GM12878 (cell line): ENCODE data around the gene PRPF31. TPM values are rescaled to one million over a fixed set of nuclear protein-coding genes. Genes with fewer than 3 reads are reported as not detected.

ENCODE experiments used
- ATAC-seq: fragments of 200-7000 bp; cut with Tn5 transposase; 3 replicates; pipeline ENCODE4 v1.9.1; 2020; ENCODE audit warnings: mild to moderate bottlenecking, moderate library complexity
- BruUV-seq: library from RNA; stranded (reverse); fragments of 400-500 nt; replicated peaks from 2 replicates; lab custom pipeline; 2021; lab: Mats Ljungman, UMichigan
- CTCF ChIA-PET: fragments of 300-600 bp; sonication (Branson Sonifier 250); formaldehyde crosslinking; extraction: SDS; loops from one replicate; lab custom pipeline; 2021; ENCODE audit warnings: inconsistent platforms; lab: Yijun Ruan, JAX
- POLR2A ChIA-PET: fragments of 350-600 bp; formaldehyde crosslinking; extraction: SDS; loops from one replicate; lab custom pipeline; 2021; ENCODE audit warnings: inconsistent platforms; lab: Charles Lee
- RAD21 ChIA-PET: fragments of 300-600 bp; sonication (Branson Sonifier 250); formaldehyde crosslinking; loops from one replicate; lab custom pipeline; 2023; ENCODE audit warnings: antibody characterized with exemption; ENCODE audit not compliant: unreplicated experiment; lab: Charles Lee
- SMC1A ChIA-PET: fragments of 300-600 bp; sonication (Branson Sonifier 250); formaldehyde crosslinking; loops from one replicate; lab custom pipeline; 2023; ENCODE audit not compliant: unreplicated experiment, uncharacterized antibody; lab: Charles Lee
- DNase-seq: peaks from one replicate; pipeline ENCODE4 v3.0.0-alpha.2; 2011; ENCODE audit warnings: low read depth, low spot score
- FAIRE-seq: peaks from 3 replicates; lab custom pipeline; 2011; peaks lifted over from hg19 to GRCh38; lab: Jason Lieb, UNC
- H2AFZ ChIP-seq: 2 replicates; pipeline ENCODE4 v1.6.0; 2011; ENCODE audit warnings: low read depth, low read length, control low read depth; ENCODE audit not compliant: control insufficient read depth
- H3K27ac ChIP-seq: 2 replicates; pipeline ENCODE4 v1.5.1; 2011; ENCODE audit warnings: control low read depth; ENCODE audit not compliant: control insufficient read depth, insufficient read depth
- H3K27me3 ChIP-seq, 2 experiments: replicated peaks in 1 of 2; 2 replicates each; pipeline versions ENCODE4 v1.6.0 to v1.6.1; 2011; ENCODE audit warnings: low read length in 1 of 2; ENCODE audit not compliant: control insufficient read depth in 2 of 2, insufficient read depth in 2 of 2
- H3K36me3 ChIP-seq, 2 experiments: 2 replicates each; pipeline ENCODE4 v1.5.1; 2011; ENCODE audit warnings: low read length in 1 of 2; ENCODE audit not compliant: control insufficient read depth in 2 of 2, insufficient read depth in 2 of 2
- H3K4me1 ChIP-seq: 2 replicates; pipeline ENCODE4 v1.6.1; 2011; ENCODE audit warnings: mild to moderate bottlenecking, low read length, moderate library complexity, mixed read lengths; ENCODE audit not compliant: control insufficient read depth, insufficient read depth
- H3K4me2 ChIP-seq: 2 replicates; pipeline ENCODE4 v1.6.0; 2011; ENCODE audit warnings: control low read depth; ENCODE audit not compliant: control insufficient read depth, insufficient read depth
- H3K4me3 ChIP-seq: fragments of 200-600 bp; sonication (generic); 2 replicates; pipeline ENCODE4 v1.5.1; 2016
- H3K79me2 ChIP-seq: 2 replicates; pipeline ENCODE4 v1.6.0; 2011; ENCODE audit warnings: low read length; ENCODE audit not compliant: control insufficient read depth, insufficient read depth
- H3K9ac ChIP-seq: 2 replicates; pipeline ENCODE4 v1.8.0; 2011; ENCODE audit warnings: low read length, control low read depth, mixed read lengths; ENCODE audit not compliant: control insufficient read depth, insufficient read depth
- H3K9me3 ChIP-seq: replicated peaks from 3 replicates; pipeline ENCODE4 v1.5.1; 2011; ENCODE audit warnings: mild to moderate bottlenecking, low read length; ENCODE audit not compliant: control insufficient read depth, insufficient read depth
- H4K20me1 ChIP-seq: 2 replicates; pipeline ENCODE4 v1.6.0; 2011; ENCODE audit not compliant: control insufficient read depth, insufficient read depth
- CREM ChIP-seq: IDR thresholded peaks from 2 replicates; pipeline ENCODE4 v1.6.1; 2014; ENCODE audit warnings: antibody characterized with exemption, low read depth
- HCFC1 ChIP-seq: fragments of 150-350 bp; IDR thresholded peaks from 2 replicates; pipeline ENCODE4 v1.6.1; 2014; ENCODE audit warnings: low read length
- NFYA ChIP-seq: IDR thresholded peaks from 2 replicates; pipeline ENCODE4 v1.6.1; 2011; ENCODE audit warnings: low read depth, mild to moderate bottlenecking, low read length, improper control_type of control experiment, borderline replicate concordance
- RAD51 ChIP-seq: fragments of 450-650 bp; IDR thresholded peaks from 2 replicates; pipeline ENCODE4 v1.6.1; 2016; ENCODE audit warnings: moderate library complexity, mild to moderate bottlenecking, inconsistent platforms
- SMAD1 ChIP-seq: fragments of 450-650 bp; IDR thresholded peaks from 2 replicates; pipeline ENCODE4 v1.6.1; 2018; ENCODE audit warnings: mild to moderate bottlenecking, low read depth; ENCODE audit not compliant: partially characterized antibody
- TAF1 ChIP-seq: IDR thresholded peaks from 2 replicates; pipeline ENCODE4 v1.6.1; 2011; ENCODE audit warnings: mild to moderate bottlenecking, low read depth, low read length, borderline replicate concordance
- YY1 ChIP-seq: IDR thresholded peaks from 2 replicates; pipeline ENCODE4 v1.6.1; 2011; ENCODE audit warnings: low read depth, mild to moderate bottlenecking, low read length
- ZNF687 ChIP-seq: fragments of 450-650 bp; IDR thresholded peaks from 2 replicates; pipeline ENCODE4 v1.6.1; 2017; ENCODE audit warnings: mild to moderate bottlenecking, moderate library complexity
- WGBS: methylation state at CpG from one replicate; pipeline ENCODE4 v1.1.6; 2016; ENCODE audit warnings: low lambda C conversion rate; ENCODE audit not compliant: insufficient replicate concordance, insufficient coverage; ENCODE audit errors: missing lambda C conversion rate; 5-methylcytosine and 5-hydroxymethylcytosine counted together
- in situ Hi-C: fragments of 300-500 bp; cut with MboI; formaldehyde crosslinking; loops from 9 replicates; pipeline ENCODE4 v1.14.3; 2018; ENCODE audit warnings: mixed read lengths
- intact Hi-C: fragments of 100-400 bp; cut with micrococcal nuclease; formaldehyde crosslinking; loops from one replicate; pipeline ENCODE4 v1.14.2; 2022; ENCODE audit not compliant: unreplicated experiment
- polyA plus RNA-seq, 11 experiments: library from polyadenylated mRNA; depleted of rRNA in 4 of 11; unstranded in 6 of 11; stranded (reverse) in 5 of 11; fragments of >200 nt; fragmentation: Nextera tagmentation in 4 of 11; fragmentation: Illumina TruSeq in 1 of 11; extraction: Ambion mirVana in 4 of 11; extraction: Trizol in 1 of 11; gene quantifications; 1 replicate in 1 of 11; 2 replicates in 10 of 11; pipeline versions ENCODE4 v1.2.1 to v1.2.3, GENCODE V29; 2011 to 2016; ENCODE audit warnings: inconsistent platforms in 2 of 11, missing spikeins in 2 of 11, low read depth in 1 of 11
- total RNA-seq, 4 experiments: library from RNA; depleted of rRNA in 3 of 4; stranded (reverse); fragments of >200 nt in 3 of 4; fragmentation: Illumina TruSeq in 1 of 4; extraction: Trizol in 1 of 4; gene quantifications; 2 replicates each; pipeline versions ENCODE4 v1.2.1 to v1.2.3, GENCODE V29; 2013 to 2021
- TF ChIP-seq, protein P1 (sequence below): IDR thresholded peaks from 2 replicates; pipeline ENCODE4 v1.6.1; 2012; ENCODE audit warnings: low read depth, low read length, improper control_type of control experiment
- TF ChIP-seq, protein P2 (sequence below): IDR thresholded peaks from 2 replicates; pipeline ENCODE4 v1.6.1; 2011; ENCODE audit warnings: low read depth, mild to moderate bottlenecking, low read length, moderate library complexity, borderline replicate concordance; ENCODE audit errors: extremely low read depth
- TF ChIP-seq, protein P3 (sequence below): fragments of 450-650 bp; IDR thresholded peaks from 2 replicates; pipeline ENCODE4 v1.6.1; 2016; ENCODE audit warnings: mild to moderate bottlenecking, moderate library complexity, borderline replicate concordance

The PRPF31 gene
- total and polyA plus RNA-seq, 10 of the 15 experiments (the other 5 are each of a cell fraction or from before 2014, with no cell fraction given) = 2.7 to 170 (median 69.7) TPM

DNA sequence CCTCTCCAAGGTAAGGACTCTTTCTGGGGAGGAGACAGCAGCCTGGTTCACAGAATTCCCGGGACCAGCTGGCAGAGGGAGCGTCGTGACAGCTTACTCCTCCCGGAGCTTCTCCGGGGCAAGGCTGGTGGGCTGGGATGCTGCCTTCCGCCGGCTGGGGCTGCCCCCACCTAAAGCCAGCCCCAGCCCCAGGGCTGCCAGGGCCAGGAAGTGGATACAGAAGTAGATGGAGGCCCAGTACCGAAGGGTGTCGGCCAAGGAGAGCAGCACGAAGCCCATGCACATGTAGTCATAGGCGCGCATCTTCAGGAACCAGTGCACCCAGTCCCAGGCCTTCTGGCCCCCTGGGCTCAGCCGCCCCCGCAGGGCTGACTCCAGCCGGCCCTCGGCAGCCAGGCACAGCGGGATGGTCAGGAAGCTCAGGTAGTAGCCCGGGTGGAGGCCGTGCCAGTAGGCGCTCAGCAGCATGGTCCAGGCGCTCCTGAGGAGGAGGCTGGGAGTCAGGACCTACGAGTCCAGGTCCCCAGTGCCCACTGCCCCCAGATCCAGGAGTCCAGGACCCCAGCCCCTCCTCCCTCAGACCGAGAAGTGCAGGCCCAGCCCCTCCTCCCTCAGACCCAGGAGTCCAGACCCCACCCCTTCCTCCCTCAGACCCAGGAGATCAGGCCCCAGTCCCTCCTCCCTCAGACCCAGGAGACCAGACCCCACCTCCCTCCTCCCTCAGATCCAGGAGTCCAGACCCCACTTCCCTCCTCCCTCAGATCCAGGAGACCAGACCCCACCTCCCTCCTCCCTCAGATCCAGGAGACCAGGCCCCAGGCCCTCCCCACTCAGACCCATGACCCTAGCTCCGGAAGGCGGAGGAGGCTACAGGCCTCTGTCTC is 58.6 kb downstream of the PRPF31 start (continued):
- TF ChIP-seq, protein P1, sequence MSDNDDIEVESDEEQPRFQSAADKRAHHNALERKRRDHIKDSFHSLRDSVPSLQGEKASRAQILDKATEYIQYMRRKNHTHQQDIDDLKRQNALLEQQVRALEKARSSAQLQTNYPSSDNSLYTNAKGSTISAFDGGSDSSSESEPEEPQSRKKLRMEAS = no peak
- TF ChIP-seq NFYA (no peak), TAF1 (no peak)

GRCh38 chr19:54178581-54179261 is 63.2 kb downstream of the PRPF31 start:
- DNase-seq = no peak
- TSS peak; percentile 50 for BruUV-seq
- Histone ChIP-seq H3K4me1 (no peaks in the 10 kb centered on the region), H4K20me1 (no peaks in the 10 kb centered on the region), H3K9ac (no peak overlapping the region), H3K36me3 (peaks cover 0 to 3% of the 10 kb centered on the region in 2 experiments; a peak in 1 of 4 replicates), H3K27ac (no peak overlapping the region), H2AFZ (no peak overlapping the region), H3K27me3 (no peaks in the 10 kb centered on the region), H3K79me2 (no peaks in the 10 kb centered on the region), H3K9me3 (no peaks in the 10 kb centered on the region), H3K4me2 (no peak overlapping the region), H3K4me3 (no peak overlapping the region)
- POLR2A ChIA-PET = no interaction called here
- 76% methylated on average over 23 of the region's 23 CpGs for WGBS
- CTCF ChIA-PET = interaction anchor here (1.4 kb wide), 1 partner anchor 11 kb away, joined by 3 read pairs; the partner anchor contains the start of gene MBOAT7
- FAIRE-seq = no peak
- peak; percentile 90 for ATAC-seq
- RAD21 ChIA-PET = no interaction called here
- in situ Hi-C loops (no loop called here), intact Hi-C loops (no loop called here)
- SMC1A ChIA-PET = no interaction called here
- TF ChIP-seq ZNF687 = no peak
- TF ChIP-seq, protein P2, sequence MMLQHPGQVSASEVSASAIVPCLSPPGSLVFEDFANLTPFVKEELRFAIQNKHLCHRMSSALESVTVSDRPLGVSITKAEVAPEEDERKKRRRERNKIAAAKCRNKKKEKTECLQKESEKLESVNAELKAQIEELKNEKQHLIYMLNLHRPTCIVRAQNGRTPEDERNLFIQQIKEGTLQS = peak; percentile 42; the same call in 1 of the 2 replicates
- peak; percentile 95 for TF ChIP-seq HCFC1
- TF ChIP-seq YY1 = 0 out of 2 replicates have a peak, but pooled peaks have one; percentile 17
- peak; percentile 68; the same call in 1 of the 2 replicates for TF ChIP-seq CREM
- TF ChIP-seq SMAD1 = no peak
- TF ChIP-seq, protein P3, sequence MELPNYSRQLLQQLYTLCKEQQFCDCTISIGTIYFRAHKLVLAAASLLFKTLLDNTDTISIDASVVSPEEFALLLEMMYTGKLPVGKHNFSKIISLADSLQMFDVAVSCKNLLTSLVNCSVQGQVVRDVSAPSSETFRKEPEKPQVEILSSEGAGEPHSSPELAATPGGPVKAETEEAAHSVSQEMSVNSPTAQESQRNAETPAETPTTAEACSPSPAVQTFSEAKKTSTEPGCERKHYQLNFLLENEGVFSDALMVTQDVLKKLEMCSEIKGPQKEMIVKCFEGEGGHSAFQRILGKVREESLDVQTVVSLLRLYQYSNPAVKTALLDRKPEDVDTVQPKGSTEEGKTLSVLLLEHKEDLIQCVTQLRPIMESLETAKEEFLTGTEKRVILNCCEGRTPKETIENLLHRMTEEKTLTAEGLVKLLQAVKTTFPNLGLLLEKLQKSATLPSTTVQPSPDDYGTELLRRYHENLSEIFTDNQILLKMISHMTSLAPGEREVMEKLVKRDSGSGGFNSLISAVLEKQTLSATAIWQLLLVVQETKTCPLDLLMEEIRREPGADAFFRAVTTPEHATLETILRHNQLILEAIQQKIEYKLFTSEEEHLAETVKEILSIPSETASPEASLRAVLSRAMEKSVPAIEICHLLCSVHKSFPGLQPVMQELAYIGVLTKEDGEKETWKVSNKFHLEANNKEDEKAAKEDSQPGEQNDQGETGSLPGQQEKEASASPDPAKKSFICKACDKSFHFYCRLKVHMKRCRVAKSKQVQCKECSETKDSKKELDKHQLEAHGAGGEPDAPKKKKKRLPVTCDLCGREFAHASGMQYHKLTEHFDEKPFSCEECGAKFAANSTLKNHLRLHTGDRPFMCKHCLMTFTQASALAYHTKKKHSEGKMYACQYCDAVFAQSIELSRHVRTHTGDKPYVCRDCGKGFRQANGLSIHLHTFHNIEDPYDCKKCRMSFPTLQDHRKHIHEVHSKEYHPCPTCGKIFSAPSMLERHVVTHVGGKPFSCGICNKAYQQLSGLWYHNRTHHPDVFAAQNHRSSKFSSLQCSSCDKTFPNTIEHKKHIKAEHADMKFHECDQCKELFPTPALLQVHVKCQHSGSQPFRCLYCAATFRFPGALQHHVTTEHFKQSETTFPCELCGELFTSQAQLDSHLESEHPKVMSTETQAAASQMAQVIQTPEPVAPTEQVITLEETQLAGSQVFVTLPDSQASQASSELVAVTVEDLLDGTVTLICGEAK = no peak
- no peak for TF ChIP-seq RAD51
